Small intestine (tissue), 7 donors: Measurements from ENCODE around the gene ISYNA1. TPM values are rescaled to one million over a fixed set of nuclear protein-coding genes. Genes with fewer than 3 reads are reported as not detected.

ENCODE experiments used
- DNase-seq, 2 donors: peaks; one replicate each; pipeline versions ENCODE4 v3.0.0 to v3.0.0-alpha.2; 2013
- FAIRE-seq: peaks from 2 replicates; lab custom pipeline; 2012; peaks lifted over from hg19 to GRCh38; lab: Jason Lieb, UNC
- H3K27ac ChIP-seq, 3 donors: one replicate each; pipeline ENCODE4 v1.5.1; 2013; ENCODE audit warnings: low read length in 2 of 3, mild to moderate bottlenecking in 2 of 3, control low read depth in 1 of 3, inconsistent platforms in 1 of 3, low read depth in 1 of 3, moderate library complexity in 1 of 3
- H3K27me3 ChIP-seq, 3 donors: one replicate each; pipeline ENCODE4 v1.6.1; 2013; ENCODE audit warnings: low read length in 3 of 3, inconsistent platforms in 1 of 3; ENCODE audit not compliant: control insufficient read depth in 3 of 3, insufficient read depth in 3 of 3
- H3K36me3 ChIP-seq, 3 donors: one replicate each; pipeline ENCODE4 v1.6.1; 2013; ENCODE audit warnings: low read length in 3 of 3, inconsistent platforms in 1 of 3, low read depth in 1 of 3, mild to moderate bottlenecking in 1 of 3, moderate library complexity in 1 of 3; ENCODE audit not compliant: control insufficient read depth in 3 of 3, insufficient read depth in 2 of 3
- H3K4me1 ChIP-seq, 3 donors: one replicate each; pipeline ENCODE4 v1.6.1; 2013; ENCODE audit warnings: low read length in 2 of 3, inconsistent platforms in 1 of 3, low read depth in 1 of 3, mild to moderate bottlenecking in 1 of 3, moderate library complexity in 1 of 3; ENCODE audit not compliant: control insufficient read depth in 3 of 3, insufficient read depth in 2 of 3
- H3K4me3 ChIP-seq, 3 donors: one replicate each; pipeline ENCODE4 v1.5.1; 2013; ENCODE audit warnings: low read length in 3 of 3, control low read depth in 1 of 3, inconsistent platforms in 1 of 3, low read depth in 1 of 3, mild to moderate bottlenecking in 1 of 3, moderate library complexity in 1 of 3
- H3K9me3 ChIP-seq, 2 donors: one replicate each; pipeline ENCODE4 v1.6.1; 2013; ENCODE audit warnings: low read depth in 1 of 2, low read length in 1 of 2; ENCODE audit not compliant: control insufficient read depth in 2 of 2, insufficient read depth in 1 of 2
- WGBS, 3 donors: extraction: QIAGEN DNeasy Blood & Tissue Kit; methylation state at CpG; one replicate each; pipeline ENCODE4 v1.1.7; 2013; 5-methylcytosine and 5-hydroxymethylcytosine counted together
- polyA plus RNA-seq, 4 donors: library from polyadenylated mRNA; stranded (reverse) in 3 of 4; unstranded in 1 of 4; fragments of 200-250 nt in 3 of 4; fragments of 120-200 nt in 1 of 4; gene quantifications; one replicate each; pipeline versions ENCODE4 v1.2.1 to v1.2.3, GENCODE V29; 2013
- donor health status: healthy with polysubstance abuse.
- donor health status: control.
- donor health status: control.
- donor health status: Bipolar disorder and iron deficiency.
- donor health status: healthy.

ISYNA1 gene
- polyA plus RNA-seq, 4 donors: 4.5 to 72.1 (median 9.3) TPM

GRCh38 chr19:18440415-18440877 is 2.5 kb upstream of the ISYNA1 start:
- peaks cover 0 to 55% (median 0%) of the 10 kb centered on the region in 3 donors for H3K4me1 ChIP-seq
- 23 to 44% (median 42%) methylated on average over 11 of the region's 11 CpGs for WGBS, 3 donors
- H3K27me3 ChIP-seq: no peaks in the 10 kb centered on the region
- peak in 1 of 2 donors; percentile 69 for DNase-seq
- peaks cover 5 to 41% (median 6%) of the 10 kb centered on the region in 3 donors for H3K36me3 ChIP-seq
- no peak overlapping the region for H3K4me3 ChIP-seq
- no peak for FAIRE-seq
- H3K9me3 ChIP-seq: no peaks in the 10 kb centered on the region
- H3K27ac ChIP-seq: peak overlapping the region in 1 of 3 donors; percentile 29

- H3K27ac ChIP-seq: no peak overlapping the region
- 77 to 84% (median 81%) methylated on average over 9 of the region's 9 CpGs for WGBS, 3 donors
These were observed 1.9 kb upstream of the ISYNA1 start for GRCh38 chr19:18439910-18440237.

GRCh38 chr19:18439025-18439909 is 1.3 kb upstream of the ISYNA1 start:
- Histone ChIP-seq H3K9me3 (no peaks in the 10 kb centered on the region), H3K36me3 (peaks cover 1 to 42% (median 2%) of the 10 kb centered on the region in 3 donors), H3K4me1 (peaks cover 0 to 49% (median 0%) of the 10 kb centered on the region in 3 donors), H3K27me3 (no peaks in the 10 kb centered on the region), H3K27ac (peak overlapping the region in 2 of 3 donors; percentile 17 to 87), H3K4me3 (no peak overlapping the region)
- FAIRE-seq (no peak), DNase-seq (peak in 1 of 2 donors; percentile 31)
- 63 to 74% (median 66%) methylated on average over 13 of the region's 13 CpGs for WGBS, 3 donors

More at GRCh38 chr19:18439910-18440237, 1.9 kb upstream of the ISYNA1 start:
- H3K4me1 ChIP-seq: peaks cover 0 to 51% (median 0%) of the 10 kb centered on the region in 3 donors
- no peaks in the 10 kb centered on the region for H3K9me3 ChIP-seq
- FAIRE-seq (no peak), DNase-seq (no peak)
- no peak overlapping the region for H3K4me3 ChIP-seq
- peaks cover 5 to 42% (median 6%) of the 10 kb centered on the region in 3 donors for H3K36me3 ChIP-seq
- H3K27me3 ChIP-seq: no peaks in the 10 kb centered on the region

- FAIRE-seq (no peak), DNase-seq (peak in 1 of 2 donors; percentile 77)
- H3K27ac ChIP-seq: peak overlapping the region in 2 of 3 donors; percentile 17 to 87
- peaks cover 0 to 38% (median 0%) of the 10 kb centered on the region in 3 donors for H3K36me3 ChIP-seq
- peak overlapping the region in 2 of 3 donors; percentile 35 to 58 for H3K4me3 ChIP-seq
- H3K4me1 ChIP-seq: peaks cover 0 to 52% (median 0%) of the 10 kb centered on the region in 3 donors
- no peaks in the 10 kb centered on the region for H3K27me3 ChIP-seq
- H3K9me3 ChIP-seq: no peaks in the 10 kb centered on the region
- WGBS, 3 donors: 11 to 23% (median 20%) methylated on average over 23 to 24 of the region's 24 CpGs
These were observed 545 bp upstream of the ISYNA1 start for GRCh38 chr19:18438331-18439024.

- H3K27ac ChIP-seq: peak overlapping the region in 1 of 3 donors; percentile 36
- WGBS, 3 donors: 21 to 35% (median 34%) methylated on average over 58 to 67 of the region's 67 CpGs
These were observed 1.1 kb downstream of the ISYNA1 start for GRCh38 chr19:18436671-18437490.

GRCh38 chr19:18435842-18436670 is 1.9 kb downstream of the ISYNA1 start:
- no peak for DNase-seq
- no peak for FAIRE-seq
- WGBS, 3 donors: 83 to 93% (median 85%) methylated on average over 43 to 46 of the region's 46 CpGs
- no peaks in the 10 kb centered on the region for H3K27me3 ChIP-seq
- peak overlapping the region in 1 of 3 donors; percentile 36 for H3K27ac ChIP-seq
- H3K4me1 ChIP-seq: peaks cover 0 to 44% (median 0%) of the 10 kb centered on the region in 3 donors
- no peaks in the 10 kb centered on the region for H3K9me3 ChIP-seq
- no peak overlapping the region for H3K4me3 ChIP-seq
- peaks cover 0 to 51% (median 0%) of the 10 kb centered on the region in 3 donors for H3K36me3 ChIP-seq

More at GRCh38 chr19:18436671-18437490, 1.1 kb downstream of the ISYNA1 start:
- Histone ChIP-seq H3K4me3 (peak overlapping the region; percentile 13 to 58 (median 35)), H3K9me3 (no peaks in the 10 kb centered on the region), H3K36me3 (peaks cover 0 to 43% (median 0%) of the 10 kb centered on the region in 3 donors), H3K4me1 (peaks cover 0 to 52% (median 0%) of the 10 kb centered on the region in 3 donors), H3K27me3 (no peaks in the 10 kb centered on the region)
- DNase-seq (peak; percentile 63 to 89), FAIRE-seq (no peak)

- FAIRE-seq: no peak
These were observed 2.6 kb downstream of the ISYNA1 start for GRCh38 chr19:18435178-18435841.

More at GRCh38 chr19:18435178-18435841, 2.6 kb downstream of the ISYNA1 start:
- 91 to 94% (median 94%) methylated on average over 42 to 49 of the region's 49 CpGs for WGBS, 3 donors
- no peak overlapping the region for H3K27ac ChIP-seq
- no peak overlapping the region for H3K4me3 ChIP-seq
- H3K36me3 ChIP-seq: peaks cover 0 to 59% (median 0%) of the 10 kb centered on the region in 3 donors
- H3K9me3 ChIP-seq: no peaks in the 10 kb centered on the region
- peaks cover 0 to 37% (median 0%) of the 10 kb centered on the region in 3 donors for H3K4me1 ChIP-seq
- no peaks in the 10 kb centered on the region for H3K27me3 ChIP-seq
- DNase-seq: peak in 1 of 2 donors; percentile 35
